ENCODE measurements around the gene RAPGEF4.
"Not testable (repeated sequence)": the region's sequence is repeated elsewhere in the genome, so short reads cannot be mapped to it uniquely, and the experiment has no call there.

Gene RAPGEF4

DNA sequence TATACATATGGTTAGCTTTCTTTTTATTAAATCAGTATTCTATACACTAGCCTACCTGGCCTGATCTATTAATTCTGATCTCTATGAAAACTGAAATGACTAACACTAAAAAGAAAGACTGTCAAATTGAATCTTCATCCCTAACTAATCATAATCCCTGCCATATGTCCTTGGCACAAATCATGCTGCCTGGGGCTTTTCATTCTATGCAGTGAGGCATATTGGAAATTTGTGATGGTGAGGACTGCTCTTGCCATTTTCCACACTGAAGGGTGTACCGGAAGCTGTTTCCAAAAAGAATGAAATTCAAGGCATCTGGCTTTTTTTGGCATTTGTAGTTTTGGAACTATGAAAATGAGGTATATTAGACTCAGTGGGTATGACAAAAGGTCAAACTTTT is 39.7 kb downstream of the RAPGEF4 start:
- DNase-seq = no peak

DNA sequence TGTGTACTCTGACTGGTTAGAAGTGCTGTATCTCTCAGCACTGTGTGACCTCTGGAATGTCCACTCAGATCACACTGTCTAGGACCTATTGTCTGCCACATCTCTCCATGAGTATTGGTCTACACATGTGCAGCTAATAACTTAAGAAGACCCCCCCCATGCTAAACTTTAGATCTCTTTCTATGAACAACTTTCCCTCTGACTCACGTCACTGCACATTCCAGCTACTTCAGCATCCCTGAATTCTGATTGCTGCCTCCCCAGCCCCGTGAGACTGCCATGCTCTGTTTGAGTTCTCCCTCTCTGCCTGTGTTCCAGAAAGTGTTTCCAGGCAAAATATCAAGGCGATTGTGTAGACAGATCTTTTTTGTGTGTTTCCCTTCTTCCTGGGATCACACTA is 41.8 kb downstream of the RAPGEF4 start:
- no peak for DNase-seq

DNA sequence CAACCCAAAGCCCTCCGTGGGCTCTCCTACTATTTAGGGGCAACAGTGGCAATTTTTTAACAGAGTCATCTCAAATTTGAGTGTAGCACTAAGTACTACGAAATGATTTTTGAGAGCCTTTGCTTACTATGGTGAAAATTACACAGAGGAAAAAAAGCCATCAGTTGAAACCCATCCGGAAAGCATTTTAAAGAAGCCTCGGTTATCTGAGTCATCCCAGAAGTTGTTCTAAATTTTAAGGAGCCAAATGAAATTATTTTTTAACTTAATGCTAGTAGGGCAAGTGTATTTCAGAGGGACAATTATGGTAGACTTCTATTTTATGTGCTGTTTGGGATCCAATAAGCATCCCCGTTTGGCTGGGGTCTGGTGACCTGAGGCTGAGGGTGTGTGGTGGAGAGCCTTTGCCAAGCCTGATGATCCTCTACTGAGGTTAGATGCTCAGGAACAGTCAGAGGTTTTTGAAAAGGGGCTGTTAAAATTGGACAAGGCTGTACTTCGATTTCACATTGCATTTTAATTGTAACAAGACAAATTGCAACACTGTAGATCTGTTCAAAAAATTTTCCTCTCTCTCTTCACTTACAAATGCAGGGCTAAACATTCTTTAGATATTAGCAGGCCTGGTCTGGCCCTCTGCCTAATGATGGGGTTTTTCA is 47.0 kb downstream of the RAPGEF4 start:
- no peak for DNase-seq

DNA sequence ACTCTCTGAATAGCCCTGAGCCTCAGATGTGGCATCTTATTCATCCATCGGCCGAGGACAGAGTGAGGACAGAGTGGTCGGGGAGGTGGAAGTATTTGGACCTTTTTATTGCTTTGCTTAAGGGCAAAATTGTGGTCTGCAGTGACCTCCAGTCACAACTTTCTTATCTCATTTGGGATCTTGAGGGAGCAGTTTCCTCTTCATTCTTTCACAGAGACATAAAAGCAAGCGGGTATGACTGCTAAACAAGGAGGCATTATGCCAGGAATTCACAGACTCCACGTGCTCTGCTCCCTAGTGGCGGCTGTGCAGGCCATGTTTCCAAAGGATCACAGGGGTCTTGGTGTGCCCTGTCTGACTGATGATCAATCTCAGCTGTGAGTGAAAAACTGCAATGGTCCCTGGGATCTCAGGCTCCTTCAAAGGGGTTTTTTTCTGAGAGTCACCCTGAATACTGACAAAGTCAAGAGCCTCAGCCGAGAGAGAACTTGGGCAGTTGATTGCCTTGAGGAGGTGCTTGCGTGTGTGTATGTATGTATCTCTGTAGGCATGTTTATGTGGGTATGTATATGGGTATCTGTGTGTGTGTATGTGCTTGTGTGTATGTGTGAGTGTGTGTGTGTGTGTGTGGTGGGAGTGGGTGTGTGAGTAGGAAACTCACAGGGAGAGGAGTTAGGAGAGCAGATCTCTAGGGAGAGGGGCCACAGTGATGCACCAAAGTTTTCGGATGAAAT is 47.7 kb downstream of the RAPGEF4 start:
- DNase-seq = no peak

DNA sequence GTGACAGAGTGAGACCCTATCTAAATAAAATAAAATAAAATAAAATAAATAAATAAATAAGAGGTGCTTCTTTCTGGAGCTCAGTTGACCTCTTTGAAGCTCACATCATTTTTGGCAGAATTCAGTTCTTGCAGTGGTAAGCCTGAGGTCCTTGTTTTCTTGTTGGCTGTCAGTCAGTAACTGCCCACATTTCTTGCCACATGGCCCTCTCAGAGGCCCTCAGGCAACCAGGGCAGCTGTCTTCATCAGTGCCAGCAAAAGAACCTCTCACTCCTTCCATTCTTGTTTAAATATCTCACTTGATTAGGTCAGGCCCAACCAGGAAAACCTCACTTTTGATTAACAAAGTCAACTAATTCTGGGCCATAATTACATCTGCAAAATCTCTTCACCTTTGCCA is 53.2 kb downstream of the RAPGEF4 start:
- no peak for DNase-seq

DNA sequence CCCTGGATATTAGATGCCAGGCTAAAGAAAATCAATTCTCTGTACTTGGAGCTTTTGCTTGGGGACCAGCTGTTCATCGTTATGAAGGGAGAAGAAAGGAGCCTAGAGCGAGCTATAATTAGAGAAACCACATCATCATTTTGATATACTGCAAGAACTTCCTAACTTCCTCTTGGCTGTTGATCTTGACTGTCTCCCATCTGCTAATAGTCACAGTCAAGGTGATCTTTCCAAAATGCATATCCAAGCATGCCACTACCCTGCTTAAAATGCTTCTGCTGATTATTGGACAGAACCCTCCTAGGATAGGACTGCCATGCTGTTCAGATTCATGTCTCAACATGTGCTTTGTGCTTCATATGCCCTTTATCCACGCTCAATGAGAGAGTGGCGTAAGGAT is 54.8 kb downstream of the RAPGEF4 start:
- DNase-seq = no peak

DNA sequence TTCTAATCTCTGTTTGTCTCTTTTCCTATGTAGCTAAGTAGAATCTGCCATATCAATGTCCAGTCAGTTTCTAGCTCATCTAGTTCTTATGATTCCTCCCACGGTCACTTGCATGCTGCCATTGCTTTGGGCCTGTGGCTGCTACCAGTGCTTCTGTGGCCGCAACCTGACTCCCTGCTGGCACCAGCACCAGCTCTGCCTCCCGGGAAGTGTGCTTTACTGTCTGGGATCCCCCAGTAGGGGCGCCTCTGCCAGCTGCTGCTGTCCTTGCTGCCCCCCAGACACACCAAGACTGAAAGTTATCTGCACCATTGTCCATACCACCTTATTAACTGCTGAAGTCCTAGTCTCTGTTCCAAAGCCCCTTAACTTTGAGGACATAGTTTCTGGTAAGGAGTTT is 56.3 kb downstream of the RAPGEF4 start:
- DNase-seq = no peak

DNA sequence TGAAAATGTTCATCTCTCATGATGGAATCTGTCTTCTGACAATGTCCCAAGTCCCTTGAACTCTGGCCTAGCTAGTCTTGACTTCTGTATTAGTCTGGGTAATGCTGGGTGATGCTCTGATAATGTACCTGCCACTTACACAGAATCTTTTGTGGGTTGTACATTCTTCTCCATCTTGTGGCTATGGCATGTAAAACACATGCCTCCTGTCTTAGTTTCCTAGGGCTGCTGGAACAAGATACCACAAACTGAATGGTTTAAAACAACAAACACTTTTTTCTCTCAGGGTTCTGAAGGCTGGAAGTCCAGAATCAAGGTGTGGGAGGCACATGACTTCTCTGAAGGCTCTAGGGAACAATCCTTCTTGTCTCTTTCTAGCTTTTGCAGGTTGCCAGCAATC is 57.1 kb downstream of the RAPGEF4 start:
- DNase-seq = no peak

DNA sequence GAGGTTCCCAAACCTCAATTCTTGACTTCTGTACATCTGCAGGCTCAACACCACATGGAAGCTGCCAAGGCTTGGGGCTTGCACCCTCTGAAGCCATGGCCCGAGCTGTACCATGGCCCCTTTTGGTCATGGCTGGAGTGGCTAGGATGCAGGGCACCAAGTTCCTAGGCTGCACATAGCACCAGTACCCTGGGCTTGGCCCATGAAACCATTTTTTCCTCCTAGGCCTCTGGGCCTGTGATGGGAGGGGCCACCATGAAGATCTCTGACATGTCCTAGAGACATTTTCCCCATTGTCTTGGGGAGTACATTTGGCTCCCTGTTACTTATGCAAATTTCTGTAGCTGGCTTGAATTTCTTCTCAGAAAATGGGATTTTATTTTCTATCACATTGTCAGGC is 67.7 kb downstream of the RAPGEF4 start:
- not testable (repeated sequence) for DNase-seq

DNA sequence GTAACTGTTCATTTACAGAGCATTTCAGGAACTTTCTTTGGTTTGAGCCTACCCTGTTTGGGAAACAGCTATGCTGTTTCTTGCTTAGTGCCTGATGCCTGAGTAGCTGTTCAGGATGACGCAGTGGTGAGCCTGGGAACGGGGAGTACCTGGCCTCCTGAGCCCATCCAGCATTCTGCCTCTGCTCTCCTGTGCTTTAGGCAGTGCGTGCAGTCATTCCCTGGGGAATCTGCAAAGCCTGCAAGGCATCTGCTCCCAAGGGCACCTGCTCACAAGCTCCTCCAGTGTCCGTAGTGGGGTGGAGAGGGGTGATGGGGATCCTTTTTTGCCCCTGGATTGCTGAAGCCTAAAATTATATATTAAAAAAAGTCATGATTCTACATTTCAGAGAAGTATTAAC is 68.8 kb downstream of the RAPGEF4 start:
- no peak for DNase-seq

DNA sequence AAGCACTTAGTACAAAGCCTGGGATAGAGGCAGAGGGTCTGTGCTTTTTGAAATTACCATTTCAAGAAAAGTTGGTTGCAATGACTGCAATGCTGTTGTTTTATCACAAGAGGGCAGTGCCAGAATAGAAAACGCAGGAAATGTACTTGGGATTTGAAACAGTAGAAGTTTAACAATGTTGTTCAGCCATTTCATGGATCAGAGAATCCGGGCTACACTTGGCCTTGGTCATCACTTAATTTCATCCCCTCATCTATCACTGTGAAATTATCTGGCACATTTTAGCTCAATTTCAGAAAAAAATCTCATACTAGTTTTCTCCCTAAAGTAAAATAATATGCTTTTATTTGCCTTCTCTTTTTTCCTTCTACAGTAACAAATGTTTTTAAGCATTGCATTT is 70.8 kb downstream of the RAPGEF4 start:
- peak; percentile 49 for DNase-seq

DNA sequence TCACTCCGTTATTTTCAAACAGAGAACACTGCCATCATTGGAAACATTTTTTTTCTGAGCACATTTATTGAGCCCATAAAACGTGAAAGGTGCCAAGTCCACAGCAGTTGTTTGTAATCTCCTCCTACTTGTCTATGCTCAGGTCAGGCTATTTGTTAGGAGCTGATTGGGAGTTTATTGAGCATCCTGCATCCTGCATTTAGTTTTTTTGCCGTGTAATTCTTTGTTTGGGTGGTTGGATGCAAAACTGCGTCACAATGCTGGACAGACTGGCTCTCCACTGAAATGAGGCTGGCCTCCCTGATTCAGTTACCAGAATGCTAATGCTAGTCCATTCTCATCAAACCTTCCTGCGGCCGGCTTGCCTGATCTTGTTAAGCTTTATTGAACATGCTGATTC is 71.4 kb downstream of the RAPGEF4 start:
- no peak for DNase-seq

DNA sequence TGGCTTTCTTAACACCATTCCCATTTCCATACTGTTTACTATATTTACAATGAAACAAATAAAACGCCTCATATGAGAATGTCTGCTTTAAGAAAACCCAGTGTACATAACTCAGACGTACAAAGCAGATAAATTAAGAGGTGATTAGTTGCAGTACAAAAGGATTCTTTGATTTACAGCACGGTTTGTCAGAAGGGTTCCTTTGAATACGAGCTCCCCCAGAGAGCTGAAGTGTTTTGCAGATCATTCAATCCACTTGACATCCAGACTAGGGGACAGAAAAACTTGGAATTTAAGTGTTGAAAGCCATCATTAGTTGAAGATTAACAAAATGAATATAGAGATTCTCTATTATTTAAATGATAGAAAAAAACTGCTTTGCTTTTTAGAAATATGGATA is 72.5 kb downstream of the RAPGEF4 start:
- DNase-seq = no peak

DNA sequence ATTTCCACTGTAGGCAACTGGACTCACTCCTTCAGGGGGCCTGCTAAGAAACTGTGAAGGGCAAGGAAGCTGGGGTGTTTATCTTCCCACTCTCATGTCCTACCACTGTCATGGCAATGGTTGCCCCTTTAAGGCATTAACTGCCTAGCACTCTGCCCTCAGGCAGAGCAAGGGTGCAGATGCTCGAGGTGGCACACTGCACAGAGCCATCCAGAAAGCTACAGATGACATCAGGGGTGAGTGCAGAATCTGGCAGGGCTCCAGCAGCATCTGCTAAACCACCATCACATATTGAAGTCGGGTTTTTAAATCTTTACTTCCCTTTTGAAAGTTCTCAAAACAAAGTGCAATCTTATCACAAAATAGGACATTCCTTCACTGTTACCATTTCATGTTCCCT is 75.4 kb downstream of the RAPGEF4 start:
- DNase-seq = peak; percentile 6

DNA sequence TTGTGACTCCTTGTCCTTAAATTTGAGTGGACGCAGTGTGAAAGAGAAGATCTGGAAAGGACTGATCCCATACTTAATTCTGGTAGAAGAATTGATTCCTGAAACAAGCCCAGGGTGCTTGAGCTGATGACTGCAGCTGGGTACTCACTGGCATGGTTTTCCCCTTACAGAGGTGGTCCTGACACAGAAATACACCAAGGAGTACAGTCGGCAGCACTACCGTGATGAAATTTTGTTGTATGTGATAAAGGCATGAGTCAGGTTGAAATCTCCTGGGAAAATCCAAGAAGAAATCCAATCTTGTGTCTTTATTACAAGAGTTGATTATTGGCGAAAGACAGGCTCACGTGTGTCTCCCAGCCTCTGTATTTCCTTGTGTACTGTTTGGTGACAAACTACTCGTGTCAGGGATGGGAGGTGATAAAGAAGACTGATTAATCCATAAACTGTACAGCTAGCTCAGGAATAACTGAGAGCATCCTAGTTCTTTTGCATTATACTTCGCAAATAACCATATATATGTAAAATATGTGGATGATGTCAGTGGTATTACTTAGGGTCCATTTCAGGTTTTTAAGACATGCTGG is 76.6 kb downstream of the RAPGEF4 start:
- DNase-seq = no peak

DNA sequence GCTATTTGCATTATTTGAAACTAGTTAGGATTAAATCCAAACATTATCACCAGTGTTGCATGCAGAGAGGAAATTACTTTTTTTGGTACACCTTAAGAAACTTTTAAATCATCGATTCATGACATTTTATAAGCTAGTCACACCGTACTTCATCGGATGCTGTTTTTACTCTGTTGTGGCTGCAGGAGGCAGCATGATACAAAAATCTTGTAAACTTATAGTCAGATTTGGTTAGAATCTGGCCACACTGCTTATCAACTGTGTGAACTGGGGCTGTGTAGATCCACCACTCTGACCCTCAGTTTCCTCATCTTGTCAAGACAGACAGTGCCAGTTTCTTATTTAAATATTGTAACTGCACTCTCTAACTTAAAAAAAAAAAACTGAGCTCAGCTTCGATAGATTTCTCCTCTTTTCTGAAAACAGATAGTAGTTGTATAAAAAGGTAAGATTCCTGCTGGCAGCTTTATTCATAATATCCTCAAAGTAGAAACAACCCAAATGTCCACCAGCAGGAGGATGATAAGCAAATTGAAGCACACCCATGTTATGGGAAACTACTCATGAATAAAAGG is 77.8 kb downstream of the RAPGEF4 start:
- DNase-seq = no peak

DNA sequence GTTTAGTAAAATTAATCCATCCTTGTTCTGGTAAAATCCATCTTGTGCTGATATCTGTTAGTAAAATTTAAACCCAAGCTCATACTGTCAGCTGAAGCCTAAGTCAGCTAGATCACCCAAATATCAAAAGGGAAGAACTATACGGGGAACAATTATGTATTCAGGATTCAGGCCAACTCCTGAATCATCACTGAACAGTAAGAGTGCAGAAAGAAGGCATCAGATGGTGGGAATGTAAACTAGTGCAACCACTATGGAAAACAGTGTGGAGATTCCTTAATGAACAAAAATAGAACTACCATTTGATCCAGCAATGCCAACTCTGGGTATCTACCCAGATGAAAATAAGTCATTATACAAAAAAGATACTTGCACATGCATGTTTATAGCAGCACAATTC is 81.8 kb downstream of the RAPGEF4 start:
- DNase-seq = no peak

DNA sequence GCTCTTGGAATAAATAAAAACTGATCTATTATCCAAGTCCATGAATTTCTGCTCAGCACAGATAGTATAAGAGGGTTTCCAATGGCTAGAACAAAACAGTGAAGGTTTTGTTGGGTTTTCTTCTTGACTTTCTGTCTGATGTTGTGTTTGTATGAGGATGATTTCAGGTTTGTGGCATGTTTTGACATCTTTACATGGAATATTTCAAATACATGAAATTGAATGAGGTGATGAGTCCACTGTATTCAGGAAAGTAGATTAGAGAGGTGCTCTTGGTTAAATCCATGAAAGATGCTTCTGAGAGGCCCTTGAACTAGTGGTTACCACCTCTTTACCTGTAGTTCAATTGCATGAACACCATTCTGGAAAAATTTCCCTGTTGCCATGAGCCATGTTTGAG is 84.3 kb downstream of the RAPGEF4 start:
- no peak for DNase-seq

DNA sequence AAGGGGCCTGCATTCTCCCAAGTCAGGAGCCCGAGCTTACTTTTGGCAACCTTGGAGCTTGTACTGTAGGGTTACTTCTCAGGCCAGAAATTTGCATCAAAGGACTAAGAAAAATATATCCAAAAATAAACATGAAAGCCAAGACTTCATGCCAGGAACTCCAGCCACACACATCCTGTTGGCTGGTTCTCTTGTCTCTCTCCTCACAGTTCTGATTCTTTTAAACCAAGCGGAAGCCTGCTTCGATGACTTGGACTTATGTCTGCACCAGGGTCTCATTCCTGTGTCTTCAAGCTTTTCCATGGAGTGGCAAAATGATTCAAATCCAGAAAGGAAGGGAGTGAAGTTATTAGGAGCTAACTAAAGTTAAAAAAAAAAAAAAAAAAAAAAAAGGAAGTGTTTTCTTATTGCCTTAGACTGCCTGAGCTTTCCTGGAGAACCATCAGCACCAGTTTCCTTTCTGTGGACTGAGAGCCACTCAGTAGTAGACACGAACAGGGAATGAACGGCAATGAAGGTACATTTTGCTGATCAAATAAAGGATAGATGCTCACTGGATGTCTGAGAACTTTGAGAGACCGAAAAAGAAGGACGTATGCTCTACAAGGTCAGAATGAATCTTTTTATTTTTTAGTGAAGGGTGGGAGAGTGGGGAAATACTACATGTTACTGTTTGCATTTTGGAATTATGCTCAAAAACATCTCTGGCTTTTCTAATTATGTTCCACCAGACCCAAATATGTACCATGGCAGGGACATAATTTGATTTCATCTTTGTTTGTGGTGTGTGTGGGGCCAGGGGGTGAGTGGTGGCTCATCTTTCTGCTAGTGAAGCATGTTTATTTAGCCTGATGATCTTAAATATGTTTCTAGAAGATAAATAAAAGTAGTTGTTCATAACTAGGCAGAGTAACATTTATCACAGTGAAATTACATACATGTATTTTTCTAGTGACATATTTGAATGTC is 86.0 kb downstream of the RAPGEF4 start:
- no peak for DNase-seq

DNA sequence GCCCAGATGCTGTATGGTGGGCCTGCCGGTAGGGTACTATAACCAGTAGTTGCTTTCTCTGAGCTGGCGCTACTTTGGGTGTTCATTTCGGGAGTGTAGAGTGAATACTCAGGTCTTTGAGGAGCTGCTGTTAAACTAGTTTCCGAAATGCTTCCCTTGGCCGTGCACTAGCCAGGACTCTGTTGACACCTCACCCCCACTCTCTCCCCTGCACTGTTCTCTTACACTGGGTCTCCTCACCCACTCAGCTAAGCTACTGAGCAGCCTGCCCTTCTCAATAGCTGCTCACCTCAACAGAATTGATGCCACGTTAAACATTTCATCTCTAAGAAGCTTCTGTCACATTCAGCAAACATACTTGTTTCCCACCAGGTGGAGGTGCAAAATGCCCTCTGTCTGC is 86.9 kb downstream of the RAPGEF4 start:
- DNase-seq = no peak

DNA sequence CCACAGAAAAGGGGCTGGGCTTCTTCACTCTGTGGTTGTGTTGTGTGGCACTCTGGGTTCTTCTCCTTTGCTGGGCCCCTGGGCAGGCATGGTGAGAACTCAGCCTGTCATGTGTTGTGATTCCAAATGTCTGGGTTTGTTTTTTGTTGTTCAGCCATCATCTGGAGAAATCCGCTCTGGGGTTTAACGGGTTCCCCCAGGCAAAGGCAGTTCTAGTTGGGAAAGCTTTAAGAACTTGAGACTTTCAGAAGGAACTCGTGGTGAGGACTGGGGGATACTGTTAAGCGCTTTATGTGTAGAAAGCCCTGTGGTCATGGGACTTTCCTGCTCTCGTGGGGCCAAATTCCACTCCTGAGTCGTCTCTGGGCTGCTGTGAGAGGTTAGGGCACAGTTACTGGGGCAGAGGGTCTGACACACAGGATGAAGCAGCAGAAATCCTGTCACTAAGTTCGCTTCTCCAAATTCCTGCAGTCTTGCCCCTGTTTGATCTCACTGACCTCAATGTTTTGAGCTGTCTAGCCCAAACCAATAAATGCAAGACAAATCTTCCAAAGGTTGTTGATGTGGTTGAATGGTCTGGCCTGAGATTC is 87.7 kb downstream of the RAPGEF4 start:
- no peak for DNase-seq

DNA sequence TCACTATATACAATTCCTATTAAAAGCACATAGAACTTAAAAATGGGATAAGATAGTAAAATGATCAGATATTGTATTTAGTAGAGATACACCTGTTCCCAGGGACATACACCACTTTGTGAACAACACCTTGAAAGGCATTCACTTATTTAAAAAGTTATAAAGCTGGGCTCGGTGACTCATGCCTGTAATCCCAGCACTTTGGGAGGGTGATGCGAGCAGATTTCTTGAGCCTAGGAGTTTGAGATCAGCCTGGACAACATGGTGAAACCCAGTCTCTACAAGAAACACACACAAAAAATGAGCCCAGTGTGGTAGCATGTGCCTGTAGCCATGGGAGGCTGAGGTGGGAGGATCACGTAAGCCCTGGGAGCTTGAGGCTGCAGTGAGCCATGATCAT is 90.9 kb downstream of the RAPGEF4 start:
- no peak for DNase-seq

DNA sequence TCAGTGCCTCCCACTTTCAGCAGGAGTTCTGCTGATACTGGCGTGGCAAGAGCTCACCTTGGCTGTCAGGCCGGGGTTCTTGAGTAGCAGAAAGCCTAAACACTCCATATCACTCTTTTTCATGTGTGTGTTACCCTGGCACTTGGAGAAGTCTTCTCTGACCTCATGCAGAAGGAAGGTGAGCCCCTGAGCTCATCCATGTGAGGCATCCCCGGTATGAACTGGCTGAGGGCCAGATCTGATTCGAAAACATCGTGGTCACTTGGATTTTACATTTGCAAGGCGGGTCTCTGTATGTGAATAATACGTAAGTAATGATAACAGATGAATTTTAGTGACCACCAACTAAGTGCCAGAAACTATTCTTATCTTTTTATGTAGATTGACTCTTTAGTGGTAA is 93.6 kb downstream of the RAPGEF4 start:
- DNase-seq = no peak
